Measurements from ENCODE around the gene DONSON. TPM values are rescaled to one million over a fixed set of nuclear protein-coding genes. Genes with fewer than 3 reads are reported as not detected.

DONSON gene
- total RNA-seq, 1 experiment from 2014 or later: 25.6 TPM

DNA sequence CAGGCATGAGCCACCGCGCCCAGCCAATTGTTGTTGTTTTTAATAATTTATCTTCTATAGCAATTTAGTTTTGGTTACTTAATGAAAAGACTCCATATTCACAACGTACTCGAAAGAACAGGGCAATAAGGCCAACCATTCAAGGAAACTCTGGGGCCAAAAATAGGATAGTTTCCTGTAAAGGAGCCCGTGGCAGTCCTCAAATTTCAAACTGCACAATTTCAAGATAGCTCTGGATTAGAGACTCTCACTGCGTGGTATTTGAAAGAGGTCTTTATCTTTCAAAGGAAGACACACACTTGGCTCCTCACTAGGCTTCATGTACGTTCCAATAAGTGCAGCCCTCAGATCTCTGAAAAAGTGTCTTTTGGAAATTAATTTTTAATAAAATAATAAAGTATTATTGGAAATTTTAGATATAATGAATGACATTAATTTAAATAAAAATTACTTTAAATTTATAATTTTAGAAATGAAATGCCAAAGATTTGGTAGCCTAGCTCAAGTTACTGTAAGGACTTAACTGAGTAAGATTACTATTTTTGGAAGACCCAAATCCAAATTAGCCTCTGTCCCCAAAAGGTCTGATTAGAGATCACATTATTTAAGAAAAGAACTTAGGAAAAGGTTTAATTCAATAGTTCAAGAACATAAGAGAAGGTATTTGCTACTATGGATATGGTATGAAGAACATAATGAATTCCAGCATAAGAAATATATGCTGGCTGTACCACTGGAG, 22.7 kb upstream of the DONSON start:
- H3K9me2 ChIP-seq (ENCODE audit: insufficient read depth): no peaks in the 10 kb centered on the region
- H3K27ac ChIP-seq: no peak overlapping the region
- no peaks in the 10 kb centered on the region for H3K36me3 ChIP-seq (ENCODE audit: low read depth)
- TF ChIP-seq, protein P1, sequence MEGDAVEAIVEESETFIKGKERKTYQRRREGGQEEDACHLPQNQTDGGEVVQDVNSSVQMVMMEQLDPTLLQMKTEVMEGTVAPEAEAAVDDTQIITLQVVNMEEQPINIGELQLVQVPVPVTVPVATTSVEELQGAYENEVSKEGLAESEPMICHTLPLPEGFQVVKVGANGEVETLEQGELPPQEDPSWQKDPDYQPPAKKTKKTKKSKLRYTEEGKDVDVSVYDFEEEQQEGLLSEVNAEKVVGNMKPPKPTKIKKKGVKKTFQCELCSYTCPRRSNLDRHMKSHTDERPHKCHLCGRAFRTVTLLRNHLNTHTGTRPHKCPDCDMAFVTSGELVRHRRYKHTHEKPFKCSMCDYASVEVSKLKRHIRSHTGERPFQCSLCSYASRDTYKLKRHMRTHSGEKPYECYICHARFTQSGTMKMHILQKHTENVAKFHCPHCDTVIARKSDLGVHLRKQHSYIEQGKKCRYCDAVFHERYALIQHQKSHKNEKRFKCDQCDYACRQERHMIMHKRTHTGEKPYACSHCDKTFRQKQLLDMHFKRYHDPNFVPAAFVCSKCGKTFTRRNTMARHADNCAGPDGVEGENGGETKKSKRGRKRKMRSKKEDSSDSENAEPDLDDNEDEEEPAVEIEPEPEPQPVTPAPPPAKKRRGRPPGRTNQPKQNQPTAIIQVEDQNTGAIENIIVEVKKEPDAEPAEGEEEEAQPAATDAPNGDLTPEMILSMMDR (conservative IDR thresholded peaks at IDR 0.05): no peak
- TF ChIP-seq EZH2 (IDR thresholded peaks at IDR 0.05; ENCODE audit: low read depth): no peak
- no peak overlapping the region for H3K4me2 ChIP-seq
- H4K20me1 ChIP-seq (ENCODE audit: insufficient read depth): no peaks in the 10 kb centered on the region
- no peaks in the 10 kb centered on the region for H3K9me3 ChIP-seq (ENCODE audit: insufficient read depth, low read depth)
- no peak overlapping the region for H3K4me3 ChIP-seq
- no TSS peak for BruUV-seq (replicated peaks)
- no peaks in the 10 kb centered on the region; the same call in 1 of the 2 replicates for H3K4me1 ChIP-seq (replicated peaks; ENCODE audit: insufficient read depth)
- no peaks in the 10 kb centered on the region for H3K27me3 ChIP-seq (ENCODE audit: insufficient read depth, low read depth)
- intact Hi-C loops (cut with micrococcal nuclease; ENCODE audit: unreplicated experiment): no loop called here
- CTCF ChIA-PET: no interaction called here
- no peaks in the 10 kb centered on the region for H3K79me2 ChIP-seq (ENCODE audit: low read depth)
- 0 out of 2 replicates have a peak, but pooled peaks cover 5% of the 10 kb centered on the region for H3F3A ChIP-seq (ENCODE audit: insufficient read depth, low read depth)
- no peak for DNase-seq
- H2AFZ ChIP-seq: no peak overlapping the region
- POLR2A ChIA-PET (ENCODE audit: unreplicated experiment): no interaction called here

DNA sequence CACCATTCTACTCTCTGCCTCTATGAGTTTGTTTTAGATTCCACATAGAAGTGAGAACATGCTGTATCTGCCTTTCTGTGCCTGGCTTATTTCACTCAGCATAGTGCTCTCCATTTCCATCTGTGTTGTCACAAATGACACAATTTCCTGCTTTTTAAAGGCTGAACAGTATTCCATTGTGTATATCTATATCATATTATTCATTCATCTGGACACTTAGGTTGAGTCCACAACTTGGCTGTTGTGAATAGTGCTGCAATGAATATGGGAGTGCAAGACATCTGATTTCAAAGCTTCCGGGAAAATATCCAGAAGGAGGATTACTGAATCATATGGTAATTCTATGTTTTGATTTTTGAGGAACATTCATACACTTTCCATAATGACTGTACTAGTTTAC, 20.1 kb upstream of the DONSON start:
- DNase-seq: no peak
- no peaks in the 10 kb centered on the region for H3K27me3 ChIP-seq (ENCODE audit: insufficient read depth, low read depth)
- H3K9me3 ChIP-seq (ENCODE audit: insufficient read depth, low read depth): no peaks in the 10 kb centered on the region
- 0 out of 2 replicates have a peak, but pooled peaks cover 5% of the 10 kb centered on the region for H3F3A ChIP-seq (ENCODE audit: insufficient read depth, low read depth)
- no peak overlapping the region for H3K4me3 ChIP-seq
- intact Hi-C loops (cut with micrococcal nuclease; ENCODE audit: unreplicated experiment): loop anchor here (5.0 to 10.0 kb wide), 2 partner anchors 284 to 774 kb away; no protein-coding TSS in a partner anchor
- POLR2A ChIA-PET (ENCODE audit: unreplicated experiment): no interaction called here
- H2AFZ ChIP-seq: no peak overlapping the region
- H4K20me1 ChIP-seq (ENCODE audit: insufficient read depth): no peaks in the 10 kb centered on the region
- CTCF ChIA-PET: no interaction called here
- H3K4me1 ChIP-seq (replicated peaks; ENCODE audit: insufficient read depth): no peaks in the 10 kb centered on the region; the same call in 1 of the 2 replicates
- H3K79me2 ChIP-seq (ENCODE audit: low read depth): no peaks in the 10 kb centered on the region
- H3K36me3 ChIP-seq (ENCODE audit: low read depth): no peaks in the 10 kb centered on the region
- no peak for TF ChIP-seq EZH2 (IDR thresholded peaks at IDR 0.05; ENCODE audit: low read depth)
- TF ChIP-seq, protein P1 (conservative IDR thresholded peaks at IDR 0.05): no peak
- no peaks in the 10 kb centered on the region for H3K9me2 ChIP-seq (ENCODE audit: insufficient read depth)
- BruUV-seq (replicated peaks): no TSS peak
- no peak overlapping the region for H3K27ac ChIP-seq
- H3K4me2 ChIP-seq: no peak overlapping the region

DNA sequence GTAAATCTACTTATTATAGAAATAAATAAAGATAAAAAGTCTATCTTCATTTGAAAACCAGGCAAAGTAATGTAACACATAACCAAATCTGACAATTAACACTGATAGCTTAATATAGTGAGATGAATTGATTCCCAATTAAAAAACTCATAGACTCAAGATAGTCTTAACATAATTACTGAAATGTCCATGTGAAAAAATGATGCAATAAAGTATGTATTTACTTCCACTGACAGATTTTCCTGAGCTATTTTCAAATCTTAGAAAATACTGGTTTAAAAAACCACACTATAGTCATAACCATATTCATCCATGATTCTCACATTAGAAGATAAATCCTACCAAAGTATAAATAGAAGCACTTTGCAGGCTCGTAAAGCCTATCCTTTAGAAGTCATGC, 9.6 kb upstream of the DONSON start:
- Histone ChIP-seq H4K20me1 (ENCODE audit: insufficient read depth) (no peaks in the 10 kb centered on the region), H3K79me2 (ENCODE audit: low read depth) (no peaks in the 10 kb centered on the region), H3K36me3 (ENCODE audit: low read depth) (0 out of 2 replicates have a peak, but pooled peaks cover 7% of the 10 kb centered on the region), H3K27ac (no peak overlapping the region), H3F3A (ENCODE audit: insufficient read depth, low read depth) (no peaks in the 10 kb centered on the region), H3K9me2 (ENCODE audit: insufficient read depth) (no peaks in the 10 kb centered on the region), H2AFZ (no peak overlapping the region), H3K27me3 (ENCODE audit: insufficient read depth, low read depth) (no peaks in the 10 kb centered on the region), H3K4me3 (no peak overlapping the region), H3K9me3 (ENCODE audit: insufficient read depth, low read depth) (no peaks in the 10 kb centered on the region), H3K4me2 (no peak overlapping the region), H3K4me1 (replicated peaks; ENCODE audit: insufficient read depth) (no peaks in the 10 kb centered on the region)
- CTCF ChIA-PET: no interaction called here
- POLR2A ChIA-PET (ENCODE audit: unreplicated experiment): no interaction called here
- BruUV-seq (replicated peaks): no TSS peak
- no peak for DNase-seq
- intact Hi-C loops (cut with micrococcal nuclease; ENCODE audit: unreplicated experiment): no loop called here
- TF ChIP-seq EZH2 (IDR thresholded peaks at IDR 0.05; ENCODE audit: low read depth): no peak
- TF ChIP-seq, protein P1 (conservative IDR thresholded peaks at IDR 0.05): no peak
